ENCODE measurements around the gene SPC24.

The SPC24 gene

GRCh38 chr19:11172576-11172975, 17.0 kb upstream of the SPC24 start:
- H3K27me3 ChIP-seq (ENCODE audit: insufficient read depth, low read length): no peaks in the 10 kb centered on the region
- H2AFZ ChIP-seq (ENCODE audit: insufficient read depth, low read length, poor library complexity): no peak overlapping the region
- no peak overlapping the region for H3K4ac ChIP-seq (ENCODE audit: low read depth, low read length)
- peaks cover 3% of the 10 kb centered on the region for H3K9me3 ChIP-seq (ENCODE audit: insufficient read depth, low read depth, low read length)
- WGBS (ENCODE audit: extremely low coverage, insufficient coverage, insufficient read length): no CpG with 5 or more reads among the region's 6 CpGs
- no peak overlapping the region for H3K14ac ChIP-seq (ENCODE audit: low read length)
- no peak overlapping the region for H4K12ac ChIP-seq (ENCODE audit: low read depth, low read length)
- no peaks in the 10 kb centered on the region for H3K4me1 ChIP-seq (ENCODE audit: control insufficient read depth in 1 of 2, insufficient read depth in 2 of 2, low read length in 2 of 2)
- DNase-seq: no peak
- no peak overlapping the region for H4K8ac ChIP-seq (ENCODE audit: low read depth, low read length)
- no peak overlapping the region for H3K18ac ChIP-seq (ENCODE audit: low read length)
- H2BK12ac ChIP-seq (ENCODE audit: low read length): no peak overlapping the region
- H3K79me1 ChIP-seq (ENCODE audit: low read length): no peaks in the 10 kb centered on the region
- no peak overlapping the region for H2AK5ac ChIP-seq (ENCODE audit: low read length)
- no peaks in the 10 kb centered on the region for H3K79me2 ChIP-seq (ENCODE audit: control insufficient read depth, insufficient read depth, low read length, poor library complexity)
- H3K4me3 ChIP-seq (ENCODE audit: low read depth, low read length): no peak overlapping the region
- no peak overlapping the region for H3K27ac ChIP-seq (ENCODE audit: low read depth, low read length)
- no peak overlapping the region for H3K23ac ChIP-seq (ENCODE audit: low read length)
- H3K9ac ChIP-seq (ENCODE audit: low read length): no peak overlapping the region
- peaks cover 51 to 53% of the 10 kb centered on the region in 2 experiments for H3K36me3 ChIP-seq (ENCODE audit: control insufficient read depth in 1 of 2, insufficient read depth in 2 of 2, low read length in 2 of 2)
- H4K91ac ChIP-seq (ENCODE audit: low read depth, low read length): no peak overlapping the region
- H2BK120ac ChIP-seq (ENCODE audit: insufficient read depth, low read length, poor library complexity): no peak overlapping the region
- H2BK5ac ChIP-seq (ENCODE audit: low read depth, low read length, poor library complexity): no peak overlapping the region
- H3K4me2 ChIP-seq (ENCODE audit: low read length): no peak overlapping the region

- Histone ChIP-seq H2BK120ac (ENCODE audit: insufficient read depth, low read length, poor library complexity) (no peak overlapping the region), H3K18ac (ENCODE audit: low read length) (no peak overlapping the region), H3K14ac (ENCODE audit: low read length) (no peak overlapping the region), H3K4me2 (ENCODE audit: low read length) (no peak overlapping the region), H3K9me3 (ENCODE audit: insufficient read depth, low read depth, low read length) (peaks cover 4% of the 10 kb centered on the region), H3K4ac (ENCODE audit: low read depth, low read length) (no peak overlapping the region), H4K12ac (ENCODE audit: low read depth, low read length) (no peak overlapping the region), H3K4me3 (ENCODE audit: low read depth, low read length) (no peak overlapping the region), H3K36me3 (ENCODE audit: control insufficient read depth in 1 of 2, insufficient read depth in 2 of 2, low read length in 2 of 2) (peaks cover 50 to 52% of the 10 kb centered on the region in 2 experiments), H2AK5ac (ENCODE audit: low read length) (no peak overlapping the region), H2BK12ac (ENCODE audit: low read length) (no peak overlapping the region), H3K9ac (ENCODE audit: low read length) (no peak overlapping the region), H3K27me3 (ENCODE audit: insufficient read depth, low read length) (no peaks in the 10 kb centered on the region), H2BK5ac (ENCODE audit: low read depth, low read length, poor library complexity) (no peak overlapping the region), H4K91ac (ENCODE audit: low read depth, low read length) (no peak overlapping the region), H3K79me2 (ENCODE audit: control insufficient read depth, insufficient read depth, low read length, poor library complexity) (no peaks in the 10 kb centered on the region), H4K8ac (ENCODE audit: low read depth, low read length) (no peak overlapping the region), H3K79me1 (ENCODE audit: low read length) (no peaks in the 10 kb centered on the region), H3K23ac (ENCODE audit: low read length) (no peak overlapping the region), H2AFZ (ENCODE audit: insufficient read depth, low read length, poor library complexity) (no peak overlapping the region), H3K27ac (ENCODE audit: low read depth, low read length) (no peak overlapping the region), H3K4me1 (ENCODE audit: control insufficient read depth in 1 of 2, insufficient read depth in 2 of 2, low read length in 2 of 2) (no peaks in the 10 kb centered on the region)
- DNase-seq: no peak
- WGBS (ENCODE audit: extremely low coverage, insufficient coverage, insufficient read length): no CpG with 5 or more reads among the region's 5 CpGs
Measured at GRCh38 chr19:11171144-11171543, 15.6 kb upstream of the SPC24 start.

- Histone ChIP-seq H3K79me1 (ENCODE audit: low read length) (no peaks in the 10 kb centered on the region), H3K4me2 (ENCODE audit: low read length) (no peak overlapping the region), H4K91ac (ENCODE audit: low read depth, low read length) (no peak overlapping the region), H4K8ac (ENCODE audit: low read depth, low read length) (no peak overlapping the region), H3K79me2 (ENCODE audit: control insufficient read depth, insufficient read depth, low read length, poor library complexity) (no peaks in the 10 kb centered on the region), H2BK120ac (ENCODE audit: insufficient read depth, low read length, poor library complexity) (no peak overlapping the region), H4K12ac (ENCODE audit: low read depth, low read length) (no peak overlapping the region), H2AFZ (ENCODE audit: insufficient read depth, low read length, poor library complexity) (no peak overlapping the region), H3K27me3 (ENCODE audit: insufficient read depth, low read length) (no peaks in the 10 kb centered on the region), H3K9ac (ENCODE audit: low read length) (no peak overlapping the region), H2BK5ac (ENCODE audit: low read depth, low read length, poor library complexity) (no peak overlapping the region), H3K4me1 (ENCODE audit: control insufficient read depth in 1 of 2, insufficient read depth in 2 of 2, low read length in 2 of 2) (no peaks in the 10 kb centered on the region), H3K9me3 (ENCODE audit: insufficient read depth, low read depth, low read length) (peaks cover 4% of the 10 kb centered on the region), H3K23ac (ENCODE audit: low read length) (no peak overlapping the region), H3K27ac (ENCODE audit: low read depth, low read length) (no peak overlapping the region), H3K4me3 (ENCODE audit: low read depth, low read length) (no peak overlapping the region), H2BK12ac (ENCODE audit: low read length) (no peak overlapping the region), H2AK5ac (ENCODE audit: low read length) (no peak overlapping the region), H3K14ac (ENCODE audit: low read length) (no peak overlapping the region), H3K4ac (ENCODE audit: low read depth, low read length) (no peak overlapping the region), H3K18ac (ENCODE audit: low read length) (no peak overlapping the region), H3K36me3 (ENCODE audit: control insufficient read depth in 1 of 2, insufficient read depth in 2 of 2, low read length in 2 of 2) (peaks cover 47 to 55% of the 10 kb centered on the region in 2 experiments)
- no CpG with 5 or more reads among the region's 31 CpGs for WGBS (ENCODE audit: extremely low coverage, insufficient coverage, insufficient read length)
- DNase-seq: no peak
Measured at GRCh38 chr19:11169896-11170678, 14.5 kb upstream of the SPC24 start.

GRCh38 chr19:11168568-11168967, 13.0 kb upstream of the SPC24 start:
- Histone ChIP-seq H3K4ac (ENCODE audit: low read depth, low read length) (no peak overlapping the region), H3K23ac (ENCODE audit: low read length) (no peak overlapping the region), H3K27ac (ENCODE audit: low read depth, low read length) (no peak overlapping the region), H3K4me3 (ENCODE audit: low read depth, low read length) (no peak overlapping the region), H3K79me1 (ENCODE audit: low read length) (no peaks in the 10 kb centered on the region), H2BK5ac (ENCODE audit: low read depth, low read length, poor library complexity) (no peak overlapping the region), H4K91ac (ENCODE audit: low read depth, low read length) (no peak overlapping the region), H3K18ac (ENCODE audit: low read length) (no peak overlapping the region), H2AFZ (ENCODE audit: insufficient read depth, low read length, poor library complexity) (no peak overlapping the region), H2BK12ac (ENCODE audit: low read length) (no peak overlapping the region), H3K36me3 (ENCODE audit: control insufficient read depth in 1 of 2, insufficient read depth in 2 of 2, low read length in 2 of 2) (peaks cover 36 to 47% of the 10 kb centered on the region in 2 experiments), H2AK5ac (ENCODE audit: low read length) (no peak overlapping the region), H3K4me1 (ENCODE audit: control insufficient read depth in 1 of 2, insufficient read depth in 2 of 2, low read length in 2 of 2) (no peaks in the 10 kb centered on the region), H3K4me2 (ENCODE audit: low read length) (no peak overlapping the region), H3K14ac (ENCODE audit: low read length) (no peak overlapping the region), H3K9me3 (ENCODE audit: insufficient read depth, low read depth, low read length) (peaks cover 2% of the 10 kb centered on the region), H4K8ac (ENCODE audit: low read depth, low read length) (no peak overlapping the region), H3K9ac (ENCODE audit: low read length) (no peak overlapping the region), H4K12ac (ENCODE audit: low read depth, low read length) (no peak overlapping the region), H2BK120ac (ENCODE audit: insufficient read depth, low read length, poor library complexity) (no peak overlapping the region), H3K27me3 (ENCODE audit: insufficient read depth, low read length) (no peaks in the 10 kb centered on the region), H3K79me2 (ENCODE audit: control insufficient read depth, insufficient read depth, low read length, poor library complexity) (no peaks in the 10 kb centered on the region)
- WGBS (ENCODE audit: extremely low coverage, insufficient coverage, insufficient read length): no CpG with 5 or more reads among the region's 7 CpGs
- peak; percentile 64 to 82 for DNase-seq
